Right renal cortex interstitium (tissue), 3 donors: Measurements from ENCODE around the gene PLCL2. TPM values are rescaled to one million over a fixed set of nuclear protein-coding genes. Genes with fewer than 3 reads are reported as not detected.

Experiments
- DNase-seq, 3 donors: peaks; one replicate each; pipeline ENCODE4 v3.0.0-alpha.2; 2013; ENCODE audit warnings: low read depth in 3 of 3, low spot score in 2 of 3
- polyA plus RNA-seq, 3 donors: library from polyadenylated mRNA; unstranded; fragments of 120-200 nt; gene quantifications; one replicate each; pipeline ENCODE4 v1.2.1, GENCODE V29; 2013; ENCODE audit not compliant: insufficient read length in 3 of 3

The PLCL2 gene
- polyA plus RNA-seq, 3 donors = 16.0 to 16.6 (median 16.6) TPM

DNA sequence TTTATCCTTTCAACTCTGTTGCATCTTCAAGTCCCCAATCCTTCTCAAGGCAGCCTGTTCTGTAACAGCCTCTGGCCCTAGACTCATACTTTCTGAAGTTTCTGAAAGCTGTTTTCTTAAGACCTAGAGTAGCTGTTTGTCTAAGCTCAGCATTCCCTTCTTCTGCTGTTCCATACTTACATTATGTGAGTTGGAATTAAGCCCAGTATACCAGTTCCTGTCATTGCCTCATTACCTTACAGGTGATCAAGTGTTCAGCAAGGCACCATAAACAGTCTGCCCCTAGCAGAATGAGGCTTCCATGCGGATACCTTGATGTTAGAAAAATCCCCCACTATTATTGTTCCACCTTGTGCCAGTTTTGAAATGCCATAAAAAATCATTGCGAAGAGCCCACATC lies 180.6 kb downstream of the PLCL2 start:
- DNase-seq = no peak

DNA sequence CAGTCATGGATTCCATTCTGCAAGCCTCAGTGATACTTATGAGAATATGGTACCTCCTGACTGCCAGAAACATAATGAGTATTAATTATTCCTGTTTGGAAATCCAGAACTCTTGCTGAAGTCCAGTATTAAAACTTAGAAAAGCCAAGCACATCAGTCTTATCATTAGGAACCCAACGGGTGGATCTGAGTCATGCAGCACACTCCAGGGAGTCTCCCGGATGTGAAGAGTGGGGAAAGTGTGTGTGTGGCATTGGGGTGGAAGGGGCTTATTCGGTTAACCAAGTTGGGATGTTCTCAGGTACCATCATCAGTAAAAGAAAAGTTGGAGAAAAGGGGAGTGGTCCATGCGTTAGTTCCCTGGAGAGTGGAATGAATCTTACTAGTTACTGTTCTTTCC lies 181.1 kb downstream of the PLCL2 start:
- DNase-seq = no peak

DNA sequence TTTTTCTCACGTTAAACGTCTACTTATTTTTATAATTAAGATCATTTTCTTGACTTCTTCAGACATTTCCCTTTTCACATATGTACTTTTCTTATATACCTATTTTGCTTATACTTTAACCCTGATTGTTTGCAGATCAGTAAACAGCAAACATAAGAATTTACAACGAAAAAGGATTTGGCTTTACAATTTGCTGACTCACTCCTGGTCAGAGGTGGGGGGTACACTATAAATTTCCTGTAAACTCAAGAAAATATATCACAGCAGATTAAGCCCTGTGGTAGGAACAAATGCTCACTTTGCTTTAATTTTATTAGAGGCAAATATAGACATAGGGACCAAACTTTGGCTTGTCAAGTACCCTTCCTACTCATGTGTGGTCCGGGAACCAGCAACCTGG lies 185.0 kb downstream of the PLCL2 start:
- DNase-seq = no peak

DNA sequence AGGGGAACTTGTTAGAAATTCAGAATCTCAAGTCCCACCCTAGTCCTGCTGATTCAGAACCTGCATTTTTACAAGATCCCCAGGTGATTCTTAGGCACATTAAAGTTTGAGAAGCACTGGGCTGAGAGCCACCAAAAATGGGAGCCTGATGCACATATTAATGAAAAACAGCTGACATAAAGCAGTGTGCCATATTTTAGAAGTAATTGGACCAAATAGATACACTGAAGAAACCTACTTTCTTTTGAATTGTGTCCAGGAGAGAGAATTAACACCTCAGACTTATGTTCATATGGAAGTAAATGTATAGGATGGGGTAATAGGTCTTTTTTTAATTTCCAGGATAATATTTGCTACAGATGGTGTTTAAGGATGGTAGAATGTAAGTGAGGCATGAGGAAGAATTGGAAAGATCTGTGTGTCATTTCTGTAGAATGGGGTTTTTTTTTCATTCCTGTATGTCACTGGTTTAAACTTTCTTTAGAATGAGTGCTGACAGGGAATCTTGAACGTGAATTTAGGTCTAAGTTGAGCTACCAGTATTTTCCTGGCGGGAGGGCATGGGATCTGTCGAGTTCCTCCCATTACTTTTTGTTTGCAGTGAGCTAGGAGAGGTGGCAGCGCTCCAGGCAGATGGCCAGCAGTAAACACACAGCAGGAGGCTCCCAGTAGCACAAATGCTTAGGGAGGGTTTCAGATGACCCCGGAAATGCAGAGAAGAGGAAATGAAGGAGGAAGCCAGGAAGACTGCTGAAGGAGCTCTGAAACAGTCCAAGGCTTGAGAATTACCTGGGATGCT lies 185.6 kb downstream of the PLCL2 start:
- no peak for DNase-seq

DNA sequence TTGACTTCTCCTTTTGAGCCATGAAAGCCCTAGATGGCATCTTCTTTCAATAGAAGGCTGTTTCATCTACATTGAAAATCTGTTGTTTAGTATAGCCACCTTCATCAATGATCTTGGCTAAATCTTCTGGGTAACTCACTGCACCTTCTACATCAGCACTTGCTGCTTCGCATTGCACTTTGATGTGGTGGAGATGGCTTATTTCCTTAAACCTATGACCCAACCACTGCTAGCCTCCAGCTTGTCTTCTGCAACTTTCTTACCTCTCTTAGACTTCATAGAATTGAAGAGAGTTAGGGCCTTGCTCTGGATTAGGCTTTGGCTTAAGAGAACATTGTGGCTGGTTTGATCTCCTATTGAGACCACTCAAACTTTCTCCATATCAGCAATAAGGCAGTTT lies 189.8 kb downstream of the PLCL2 start:
- DNase-seq = no peak

DNA sequence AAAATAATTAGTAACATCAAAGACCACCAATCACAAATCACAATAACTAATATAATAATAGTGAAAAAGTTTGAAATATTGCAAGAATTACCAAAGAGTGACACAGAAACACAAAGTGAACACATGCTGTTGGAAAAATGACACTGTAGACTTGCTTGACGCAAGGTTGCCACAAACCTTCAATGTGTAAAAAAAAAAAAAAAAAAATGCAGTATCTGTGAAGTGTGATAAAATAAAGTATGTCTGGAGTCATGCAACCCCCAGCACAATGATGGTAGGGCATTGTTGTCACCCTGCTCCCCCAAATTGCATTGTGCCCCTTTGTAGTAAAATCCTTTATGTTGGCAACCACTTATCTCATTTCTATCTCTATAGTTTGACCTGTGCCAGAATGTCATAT lies 190.6 kb downstream of the PLCL2 start:
- no peak for DNase-seq

DNA sequence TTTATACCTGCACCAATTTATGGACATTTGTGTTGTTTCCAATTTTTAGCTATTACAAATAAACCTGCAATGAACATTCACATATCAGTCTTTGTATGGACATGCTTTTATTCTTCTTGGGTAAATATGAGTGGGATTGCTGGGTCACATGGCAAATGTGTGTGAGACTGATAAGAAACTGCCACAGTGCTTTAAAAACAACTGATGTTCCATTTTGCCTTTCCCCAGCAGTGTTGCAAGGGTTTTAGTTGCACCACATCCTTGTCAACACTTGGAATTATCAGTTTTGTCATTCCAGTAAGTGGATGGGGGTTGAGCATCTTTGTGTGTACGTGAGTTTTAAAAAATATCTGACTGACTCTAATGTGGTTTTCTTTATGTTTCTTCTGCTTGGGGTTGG lies 191.2 kb downstream of the PLCL2 start:
- DNase-seq = no peak

DNA sequence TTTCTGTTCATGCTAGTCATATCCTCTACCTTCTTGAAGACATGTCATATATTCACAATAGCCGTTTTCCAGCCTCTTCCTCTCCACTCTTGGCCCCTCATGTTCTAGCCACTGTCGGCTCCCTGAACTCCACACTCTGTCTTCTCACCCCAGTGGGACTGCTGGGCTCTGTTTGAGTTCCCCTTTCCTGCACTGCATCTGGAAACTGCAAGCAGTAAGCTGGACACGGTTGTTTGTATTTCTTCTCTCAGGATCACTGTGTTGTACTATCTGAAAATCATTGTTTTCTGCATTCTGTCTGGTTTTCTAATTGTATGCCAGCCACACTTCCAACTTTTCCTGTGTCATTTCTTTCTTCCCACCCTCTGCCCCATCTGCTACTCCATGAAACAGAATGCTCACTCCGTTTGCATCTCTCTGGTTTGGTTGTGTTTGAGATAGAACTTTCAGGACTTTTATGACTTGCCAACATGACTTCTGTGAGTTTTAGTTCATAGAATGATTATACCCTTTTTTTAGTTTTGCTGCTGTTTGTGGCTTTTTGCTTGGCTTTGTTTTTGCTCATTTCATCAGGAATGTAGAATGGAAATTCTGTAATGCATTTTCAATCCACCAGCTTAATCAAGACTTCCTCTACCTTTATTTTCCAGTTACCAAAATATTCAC lies 192.3 kb downstream of the PLCL2 start:
- DNase-seq = no peak

DNA sequence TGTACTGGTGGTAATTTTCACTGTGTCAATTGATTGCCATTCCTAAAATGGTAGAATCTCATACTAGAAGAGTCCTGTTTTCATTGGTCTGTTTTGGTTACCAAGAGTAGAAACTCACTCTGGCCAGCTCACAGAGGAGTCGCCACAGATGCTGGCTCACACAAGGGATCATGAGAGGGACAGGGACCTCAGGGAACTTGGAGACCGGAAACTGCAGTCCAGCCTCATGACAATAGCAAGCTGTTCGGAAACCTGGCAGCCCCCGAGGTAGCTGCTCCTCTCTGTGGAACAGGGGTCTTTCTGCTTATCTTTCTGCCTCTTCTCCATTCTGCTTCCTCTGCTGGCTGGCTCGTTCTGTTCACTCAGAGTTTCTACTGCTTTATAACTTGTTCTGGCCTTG lies 192.9 kb downstream of the PLCL2 start:
- no peak for DNase-seq

DNA sequence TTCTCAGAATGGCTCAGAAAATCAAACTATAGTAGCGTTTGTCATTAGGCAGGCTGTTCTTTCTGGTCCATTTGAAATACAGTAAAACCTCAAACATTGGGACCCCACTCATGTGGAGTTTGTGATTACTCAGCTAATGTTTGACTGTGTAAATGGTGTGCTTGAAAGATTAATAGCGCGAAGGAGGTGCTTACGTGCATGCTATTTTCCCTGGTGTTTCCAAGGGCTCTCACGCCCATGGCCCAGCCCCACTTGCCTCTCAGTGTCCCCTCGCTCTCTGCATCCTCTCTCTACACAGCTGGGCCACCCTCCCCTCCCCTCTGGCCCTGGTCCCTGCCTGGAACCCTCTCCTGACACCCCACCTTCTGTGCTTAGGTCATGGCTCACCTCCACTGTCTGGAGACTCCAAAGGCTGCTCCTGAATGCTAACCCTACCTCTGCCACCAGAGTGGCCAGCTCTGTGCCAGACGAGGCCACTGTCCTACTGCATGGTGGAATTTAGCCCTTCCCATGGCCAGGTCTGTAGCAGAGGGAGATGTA lies 194.2 kb downstream of the PLCL2 start:
- DNase-seq = no peak

DNA sequence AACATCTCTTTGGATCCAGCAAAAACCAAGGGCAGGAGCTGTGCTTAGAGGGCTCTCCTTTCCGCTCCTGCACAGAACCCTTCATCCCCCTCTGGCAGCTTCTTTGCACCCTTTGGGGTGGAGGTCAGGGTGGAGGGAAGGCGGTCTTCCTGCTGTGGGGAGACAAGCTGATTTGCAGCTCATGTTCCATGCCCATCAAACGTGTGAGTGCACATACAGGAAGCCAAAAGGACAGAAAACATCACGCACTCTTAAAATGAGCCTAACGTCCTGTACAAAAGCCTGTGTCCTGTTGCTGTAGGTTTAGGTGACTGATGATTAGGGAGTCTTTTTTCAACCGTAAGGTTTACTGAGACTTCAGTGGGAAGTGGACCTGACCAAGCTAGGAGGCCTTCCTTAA lies 195.2 kb downstream of the PLCL2 start:
- no peak for DNase-seq

DNA sequence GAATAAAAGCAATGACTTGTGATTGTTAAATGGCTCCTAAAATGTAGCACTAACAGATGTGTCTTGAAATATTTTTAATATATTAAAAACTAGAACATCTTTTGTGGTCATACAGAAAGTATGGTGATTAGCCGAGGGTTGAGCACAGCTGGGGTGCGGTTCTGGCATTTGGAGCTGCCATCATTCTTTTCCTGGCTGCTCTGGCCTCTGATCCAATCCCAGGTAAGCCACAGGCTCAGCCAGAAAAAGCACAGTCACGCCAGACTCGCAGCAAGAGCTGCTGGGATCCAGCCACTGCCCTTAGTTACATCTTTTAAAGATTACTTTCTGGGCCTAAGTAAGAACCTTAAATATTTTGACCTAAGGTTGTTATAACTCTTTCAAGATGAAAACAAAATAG lies 196.8 kb downstream of the PLCL2 start:
- no peak for DNase-seq

DNA sequence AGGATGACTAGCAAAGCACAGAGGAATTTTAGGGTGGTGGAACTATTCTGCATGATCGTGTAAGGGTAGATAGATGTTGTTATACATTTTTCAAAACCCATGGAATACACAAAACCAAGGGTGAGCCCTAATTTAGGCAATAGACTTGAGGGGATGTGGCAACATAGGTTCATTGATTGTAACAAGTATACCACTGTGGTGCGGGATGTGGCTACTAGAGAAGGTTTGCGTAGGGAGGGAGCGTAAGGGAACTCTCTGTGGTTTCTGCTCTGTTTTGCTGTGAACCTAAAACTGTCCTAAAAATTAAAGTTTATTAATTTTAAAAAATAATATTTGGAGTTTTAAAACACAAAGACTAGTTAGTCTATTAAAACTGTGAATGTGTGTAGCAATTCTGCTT lies 202.8 kb downstream of the PLCL2 start:
- no peak for DNase-seq

DNA sequence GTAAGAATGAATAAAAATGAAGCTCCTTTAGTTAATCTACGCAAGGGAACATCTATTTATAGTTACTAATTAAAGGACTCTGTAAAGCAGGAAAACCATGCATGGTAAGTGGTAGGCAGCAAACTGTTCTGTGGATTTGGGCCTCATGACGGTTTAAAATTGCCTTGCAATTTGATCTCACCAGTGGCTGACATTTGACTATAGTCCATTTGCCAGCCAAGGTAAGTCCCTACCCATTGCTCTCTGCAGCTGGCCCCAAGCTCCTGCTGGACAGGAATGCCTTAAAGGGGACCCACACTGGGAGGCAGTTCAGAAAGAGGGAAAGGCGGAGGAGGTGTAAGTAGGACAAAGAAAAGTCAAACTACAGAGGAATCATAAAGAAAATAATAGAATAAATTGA lies 203.3 kb downstream of the PLCL2 start:
- DNase-seq = no peak

DNA sequence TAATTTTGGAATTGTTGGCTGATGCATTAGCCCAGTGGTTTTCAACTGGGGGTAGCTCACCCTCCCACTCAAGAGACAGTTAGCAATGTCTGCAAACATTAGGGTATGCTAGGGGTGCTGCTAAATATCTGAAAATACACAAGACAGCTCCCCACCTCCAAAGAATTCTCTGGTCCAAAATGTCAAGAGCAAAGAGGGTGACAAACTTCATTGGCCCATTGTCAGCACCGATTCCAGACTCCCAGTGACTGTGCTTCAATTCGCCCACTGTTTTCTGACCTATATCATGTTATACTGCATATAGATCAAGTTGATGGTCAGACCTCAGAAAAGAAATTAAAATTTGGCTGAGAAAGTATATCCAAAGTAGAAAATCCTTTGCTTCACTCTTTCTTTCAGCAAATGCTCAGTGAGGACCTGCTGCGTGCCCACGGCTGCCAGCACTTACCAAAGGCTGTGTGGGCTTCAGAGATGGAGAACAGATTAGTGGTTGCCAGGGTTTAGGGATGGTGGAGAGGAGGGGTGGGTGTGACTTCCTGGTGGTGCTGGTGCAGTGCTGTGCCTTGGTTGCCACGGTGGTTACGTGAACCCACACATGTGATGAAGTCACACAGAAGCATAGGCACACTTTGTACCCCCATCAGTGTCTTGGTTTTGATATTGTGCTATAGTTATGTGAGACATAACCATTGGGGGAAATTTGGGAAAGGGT lies 204.0 kb downstream of the PLCL2 start:
- DNase-seq = no peak

DNA sequence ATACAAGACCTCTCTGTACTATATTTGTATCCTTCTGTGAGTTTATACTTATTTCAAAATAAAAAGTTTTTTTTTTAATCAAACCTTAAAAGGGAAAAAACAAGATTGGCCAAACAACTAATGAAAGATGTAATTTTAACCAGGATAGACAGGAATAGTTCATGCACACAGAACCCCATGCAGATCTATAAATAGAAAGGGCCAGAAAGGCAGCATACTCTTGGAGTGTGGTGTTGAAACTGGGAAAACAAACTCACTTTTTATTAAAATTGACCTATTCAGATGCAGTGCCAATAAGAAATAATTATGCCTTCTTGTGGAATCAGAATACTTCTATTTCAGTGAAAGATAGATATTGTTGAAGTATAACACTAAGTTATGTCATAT lies 204.6 kb downstream of the PLCL2 start:
- DNase-seq = no peak

DNA sequence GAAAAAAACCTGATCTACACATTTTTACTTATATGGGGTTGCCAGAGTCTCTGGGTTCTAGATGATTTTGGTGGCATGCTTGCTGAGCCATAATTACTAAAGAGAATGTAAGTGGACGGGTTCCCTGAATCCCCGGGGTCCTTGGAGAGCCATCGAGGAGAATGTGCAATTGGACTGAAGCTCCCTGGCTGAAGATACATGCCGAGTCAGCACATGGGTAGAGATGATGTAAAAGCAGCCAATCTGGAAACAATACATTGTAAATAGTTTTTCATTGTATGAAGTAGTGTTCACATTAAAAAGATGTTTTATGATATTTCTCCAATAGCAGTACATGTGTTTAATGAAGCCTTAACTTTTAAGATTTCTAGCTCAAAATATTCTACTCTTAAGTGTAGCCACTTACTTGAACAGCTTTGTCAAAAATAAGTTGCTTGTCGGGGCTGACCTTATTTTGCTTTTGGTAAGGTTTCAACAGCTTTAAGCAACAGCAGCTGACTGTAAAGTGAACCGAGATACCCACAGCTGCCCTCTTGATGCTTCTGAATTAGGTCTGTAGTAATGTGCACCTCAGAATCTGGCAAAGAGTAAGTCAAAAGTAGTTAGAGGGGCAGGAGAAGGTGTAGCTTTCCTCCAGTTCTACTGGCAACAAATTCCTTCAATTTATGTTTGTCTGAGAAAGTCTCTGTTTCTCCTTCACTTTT lies 205.7 kb downstream of the PLCL2 start:
- DNase-seq = no peak

DNA sequence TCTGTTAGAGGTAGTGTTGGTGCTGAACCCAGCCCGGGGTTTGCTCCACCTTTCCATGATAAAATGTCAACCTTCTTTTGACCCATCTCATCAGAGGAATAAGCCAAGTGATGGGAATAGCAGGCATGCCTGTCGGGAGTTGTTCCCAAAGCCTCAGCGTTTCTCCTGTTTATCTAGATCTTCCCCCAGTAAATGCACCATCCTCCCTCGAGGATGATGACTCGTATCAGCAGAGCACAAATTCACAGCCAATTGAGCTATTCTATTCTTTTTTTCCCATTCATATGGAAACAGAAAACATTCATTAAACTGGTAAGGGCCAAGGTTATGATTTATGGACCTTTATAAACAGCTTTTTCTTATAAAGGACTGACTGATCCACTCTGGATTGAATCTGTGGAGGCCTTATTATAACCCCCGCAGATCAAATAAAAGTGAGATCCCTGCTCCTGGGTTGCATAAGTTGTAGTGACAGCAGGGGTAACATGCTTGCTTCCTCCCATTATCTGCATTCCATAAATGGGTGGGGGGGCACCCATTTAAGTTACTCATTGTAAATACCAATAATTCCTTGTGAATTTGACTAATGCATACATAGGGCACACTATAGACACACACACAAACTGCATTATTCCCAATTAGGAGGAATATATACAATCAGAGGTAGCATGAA lies 207.3 kb downstream of the PLCL2 start:
- DNase-seq = no peak

DNA sequence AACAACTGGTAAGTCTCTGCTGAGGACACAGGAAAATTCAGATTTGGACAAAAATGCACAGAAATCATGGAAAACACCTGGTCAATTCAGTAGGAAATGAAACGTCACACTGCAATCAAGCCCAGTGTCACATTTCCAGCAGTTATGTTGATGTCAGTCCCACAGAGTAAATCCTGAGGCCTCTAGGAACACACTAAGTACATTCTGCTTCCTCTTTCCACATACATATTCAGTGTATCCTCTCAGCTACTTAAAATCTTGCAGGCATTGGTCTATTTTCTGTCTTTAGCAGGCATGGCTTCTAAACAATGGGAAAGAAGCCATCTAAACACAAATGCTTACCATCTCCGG lies 207.8 kb downstream of the PLCL2 start:
- no peak for DNase-seq

DNA sequence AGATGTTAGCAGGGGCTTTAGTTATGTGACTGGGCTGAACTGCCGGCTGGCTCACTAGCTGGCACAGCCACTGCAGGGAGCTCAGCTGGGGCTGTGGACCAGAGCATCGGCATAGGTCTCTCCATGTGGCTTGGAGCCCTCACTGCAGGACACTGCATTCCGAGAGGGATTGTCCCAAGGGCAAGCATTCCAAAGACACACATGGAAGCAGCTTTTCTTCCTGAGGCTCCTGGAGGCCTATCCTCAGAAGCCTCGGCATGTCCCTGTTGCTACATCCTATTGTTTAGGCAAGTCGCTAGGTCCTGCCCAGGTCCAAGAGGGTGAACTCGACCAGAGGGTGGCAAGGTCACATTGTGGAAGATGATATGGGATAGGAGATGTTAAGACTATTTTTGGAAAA lies 209.8 kb downstream of the PLCL2 start:
- no peak for DNase-seq

DNA sequence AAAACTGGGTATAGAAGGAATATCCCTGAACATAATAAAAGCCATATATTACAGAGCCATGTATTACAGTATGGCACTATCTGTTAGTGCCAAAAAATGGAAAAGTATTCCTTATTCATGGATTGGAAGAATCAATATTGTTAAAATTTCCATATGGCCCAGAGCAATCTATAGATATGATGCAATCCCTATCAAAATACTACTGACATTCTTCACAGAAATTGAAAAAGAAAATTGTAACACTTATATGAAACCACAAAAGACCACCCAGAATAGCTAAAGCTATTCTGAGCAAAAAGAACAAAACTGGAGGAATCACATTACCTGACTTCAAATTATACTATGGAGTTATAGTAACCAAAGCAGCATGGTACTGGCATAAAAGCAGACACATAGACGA lies 218.8 kb downstream of the PLCL2 start:
- DNase-seq = no peak
